Mononuclear cell (primary cell): Measurements from ENCODE around the gene ATOH7. TPM values are rescaled to one million over a fixed set of nuclear protein-coding genes. Genes with fewer than 3 reads are reported as not detected.
"Not testable (repeated sequence)": the region's sequence is repeated elsewhere in the genome, so short reads cannot be mapped to it uniquely, and the experiment has no call there.

Experiments used
- H3K27me3 ChIP-seq: 2 replicates; pipeline ENCODE4 v1.6.0; 2011; ENCODE audit warnings: low read length, control low read depth; ENCODE audit not compliant: insufficient read depth
- H3K4me1 ChIP-seq: 2 replicates; pipeline ENCODE4 v1.5.1; 2011; ENCODE audit warnings: mild to moderate bottlenecking, low read length, control low read depth; ENCODE audit not compliant: insufficient read depth
- H3K4me3 ChIP-seq: 2 replicates; pipeline ENCODE4 v1.5.1; 2011; ENCODE audit warnings: mild to moderate bottlenecking, low read length, moderate library complexity
- H3K9me3 ChIP-seq: 2 replicates; pipeline ENCODE4 v1.5.1; 2011; ENCODE audit warnings: low read depth, mild to moderate bottlenecking, control low read depth, low read length
- total RNA-seq: library from RNA; depleted of rRNA; stranded (reverse); fragments of >200 nt; gene quantifications from one replicate; pipeline ENCODE4 v1.2.3, GENCODE V29; 2012

The ATOH7 gene
- total RNA-seq = not detected

DNA sequence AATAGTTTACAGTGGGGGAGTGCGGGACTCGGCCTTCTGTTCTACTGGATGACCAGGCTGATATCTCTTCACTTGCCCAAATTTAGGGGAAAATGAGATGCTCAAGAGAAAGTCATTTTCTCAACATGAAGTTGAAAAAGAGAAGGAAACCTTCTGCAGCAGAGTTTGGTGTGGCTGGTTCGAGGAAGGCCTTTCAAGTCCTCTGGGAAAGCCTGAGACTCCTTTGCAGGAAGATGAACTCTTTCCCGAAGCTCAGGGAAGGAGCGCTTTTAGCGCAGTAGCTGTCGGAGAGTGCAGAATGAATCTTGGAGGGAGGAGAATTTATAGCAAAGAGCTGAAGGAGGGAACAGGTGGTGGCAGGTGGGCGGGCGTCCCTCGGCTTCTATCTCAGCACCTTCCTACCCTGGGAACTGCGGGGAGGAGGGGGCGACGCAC lies at the start of gene ATOH7:
Gene ATOH7, minus strand, starts transcription at position 297 of the 435 bp plus-strand sequence. CDS start 436 bp downstream, outside the sequence.
- H3K27me3 ChIP-seq = peaks cover 43% of the 10 kb centered on the region
- peak within 1 kb of the TSS; percentile 32 for H3K4me3 ChIP-seq

GRCh38 chr10:68280758-68281157 lies 48.8 kb upstream of the ATOH7 start:
- H3K9me3 ChIP-seq = no peaks in the 10 kb centered on the region
- H3K4me1 ChIP-seq = no peaks in the 10 kb centered on the region
- no peak overlapping the region for H3K4me3 ChIP-seq
- no peaks in the 10 kb centered on the region for H3K27me3 ChIP-seq

More for the DNA sequence above, at the start of gene ATOH7:
- peaks cover 13% of the 10 kb centered on the region for H3K4me1 ChIP-seq
- no peaks in the 10 kb centered on the region for H3K9me3 ChIP-seq

DNA sequence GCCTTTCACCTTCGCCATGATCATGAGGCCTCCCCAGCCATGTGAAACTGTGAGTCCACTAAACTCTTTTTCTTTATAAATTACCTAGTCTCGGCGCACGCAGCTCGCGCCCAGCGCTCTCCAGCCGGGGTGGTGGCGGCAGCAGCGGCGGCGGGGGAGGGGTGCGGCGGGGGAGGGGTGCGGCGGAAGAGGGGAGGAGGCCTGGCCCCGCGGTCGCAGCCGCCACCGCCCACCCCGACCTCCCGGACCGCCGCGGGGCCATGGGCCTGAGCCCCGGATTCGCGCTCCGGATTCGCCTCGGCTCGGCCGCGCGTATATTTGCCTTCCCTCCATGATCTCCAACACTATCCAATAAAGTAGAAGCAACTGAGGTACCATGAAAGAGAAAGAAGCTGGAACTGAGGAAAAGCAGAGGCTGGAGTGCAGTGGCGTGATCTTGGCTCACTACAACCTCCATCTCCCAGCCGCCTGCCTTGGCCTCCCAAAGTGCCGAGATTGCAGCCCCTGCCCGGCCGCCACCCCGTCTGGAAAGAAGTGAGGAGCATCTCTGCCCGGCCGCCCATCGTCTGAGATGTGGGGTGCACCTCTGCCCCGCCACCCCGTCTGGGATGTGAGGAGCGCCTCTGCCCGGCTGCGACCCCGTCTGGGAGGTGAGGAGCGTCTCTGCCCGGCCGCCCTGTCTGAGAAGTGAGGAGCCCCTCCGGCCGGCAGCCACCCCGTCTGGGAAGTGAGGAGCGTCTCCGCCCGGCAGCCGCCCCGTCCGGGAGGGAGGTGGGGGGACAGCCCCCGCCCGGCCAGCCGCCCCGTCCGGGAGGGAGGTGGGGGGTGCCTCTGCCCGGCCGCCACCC lies 47.2 kb upstream of the ATOH7 start:
- H3K4me1 ChIP-seq, H3K27me3 ChIP-seq, H3K4me3 ChIP-seq, H3K9me3 ChIP-seq: not testable (repeated sequence)

DNA sequence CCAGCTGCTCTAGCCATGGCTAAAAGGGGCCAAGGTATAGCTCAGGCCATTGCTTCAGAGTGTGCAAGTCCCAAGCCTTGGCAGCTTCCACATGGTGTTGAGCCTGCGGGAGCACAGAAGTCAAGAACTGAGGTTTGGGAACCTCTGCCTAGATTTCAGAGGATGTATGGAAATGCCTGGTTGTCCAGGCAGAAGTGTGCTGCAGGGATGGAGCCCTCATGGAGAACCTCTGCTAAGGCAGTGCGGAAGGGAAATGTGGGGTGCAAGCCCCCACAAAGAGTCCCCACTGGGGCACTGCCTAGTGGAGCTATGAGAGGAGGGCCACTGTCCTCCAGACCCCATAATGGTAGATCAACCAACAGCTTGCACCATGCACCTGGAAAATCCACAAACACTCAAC lies 45.9 kb upstream of the ATOH7 start:
- H3K27me3 ChIP-seq, H3K4me1 ChIP-seq, H3K9me3 ChIP-seq, H3K4me3 ChIP-seq: not testable (repeated sequence)

DNA sequence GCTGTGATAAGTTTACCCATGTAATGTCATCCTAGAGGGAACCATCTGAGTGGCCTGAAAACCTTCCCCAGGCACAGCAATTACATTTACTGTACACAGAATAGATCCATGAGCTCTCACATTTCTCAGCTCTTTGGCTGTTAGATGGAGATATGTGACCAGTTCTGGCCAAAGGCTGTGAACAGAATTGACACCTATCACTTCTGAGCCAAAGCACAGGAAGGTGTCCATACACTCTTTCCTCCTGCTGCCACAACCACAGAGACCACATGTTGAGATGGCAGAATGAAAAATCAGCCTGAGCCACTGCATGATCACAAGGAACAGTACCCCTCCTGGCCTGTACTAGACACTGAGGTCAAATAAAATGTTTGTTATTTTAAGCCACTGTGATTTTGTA lies 44.3 kb upstream of the ATOH7 start:
- no peaks in the 10 kb centered on the region for H3K4me1 ChIP-seq
- H3K9me3 ChIP-seq = no peaks in the 10 kb centered on the region

GRCh38 chr10:68275600-68276126 lies 43.8 kb upstream of the ATOH7 start:
- H3K4me3 ChIP-seq = no peak overlapping the region
- no peaks in the 10 kb centered on the region for H3K27me3 ChIP-seq
- H3K9me3 ChIP-seq = no peaks in the 10 kb centered on the region
- H3K4me1 ChIP-seq = no peaks in the 10 kb centered on the region

More for the DNA sequence above, 44.3 kb upstream of the ATOH7 start:
- Histone ChIP-seq H3K4me3 (no peak overlapping the region), H3K27me3 (no peaks in the 10 kb centered on the region)

- Histone ChIP-seq H3K4me3 (no peak overlapping the region), H3K27me3 (no peaks in the 10 kb centered on the region), H3K4me1 (no peaks in the 10 kb centered on the region), H3K9me3 (no peaks in the 10 kb centered on the region)
These were observed 40.9 kb upstream of the ATOH7 start for GRCh38 chr10:68272833-68273232.

DNA sequence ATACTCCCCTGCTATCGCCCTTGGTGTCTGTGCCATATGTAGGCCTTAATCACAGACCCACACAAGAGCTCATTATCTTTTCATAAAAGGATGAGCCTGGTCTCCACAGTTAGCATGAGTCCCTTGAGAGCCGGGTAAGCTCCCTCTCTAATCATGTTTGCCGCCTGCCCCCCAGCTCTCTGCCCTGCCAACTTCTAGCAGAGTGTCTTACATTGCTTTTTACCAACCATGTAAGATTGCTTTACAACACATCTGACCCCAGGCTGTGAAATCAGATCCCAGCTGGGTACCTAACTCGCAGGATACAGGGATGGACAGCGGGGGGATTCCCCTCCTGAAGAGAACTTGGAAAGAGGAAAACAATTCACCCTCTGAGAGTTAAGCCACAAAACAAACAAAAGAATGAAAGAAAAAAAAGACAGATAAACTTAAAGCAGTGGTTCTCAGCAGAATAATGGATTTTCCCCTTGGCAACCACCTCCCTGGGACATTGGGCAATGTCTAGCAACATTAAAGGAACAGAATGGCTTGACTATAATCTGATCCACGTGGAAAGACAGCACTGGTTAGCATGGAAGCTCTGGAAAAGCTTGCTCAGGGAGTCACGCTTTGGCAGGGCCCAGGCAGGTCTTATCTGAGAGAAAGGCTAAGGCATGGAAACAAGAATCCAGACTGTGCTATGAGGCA lies 39.4 kb upstream of the ATOH7 start:
- H3K9me3 ChIP-seq = no peaks in the 10 kb centered on the region
- no peak overlapping the region for H3K4me3 ChIP-seq
- H3K27me3 ChIP-seq = no peaks in the 10 kb centered on the region
- no peaks in the 10 kb centered on the region for H3K4me1 ChIP-seq

- H3K27me3 ChIP-seq = no peaks in the 10 kb centered on the region
- H3K4me3 ChIP-seq = no peak overlapping the region
- H3K9me3 ChIP-seq = no peaks in the 10 kb centered on the region
- H3K4me1 ChIP-seq = no peaks in the 10 kb centered on the region
These were observed 37.8 kb upstream of the ATOH7 start for GRCh38 chr10:68269562-68270290.

DNA sequence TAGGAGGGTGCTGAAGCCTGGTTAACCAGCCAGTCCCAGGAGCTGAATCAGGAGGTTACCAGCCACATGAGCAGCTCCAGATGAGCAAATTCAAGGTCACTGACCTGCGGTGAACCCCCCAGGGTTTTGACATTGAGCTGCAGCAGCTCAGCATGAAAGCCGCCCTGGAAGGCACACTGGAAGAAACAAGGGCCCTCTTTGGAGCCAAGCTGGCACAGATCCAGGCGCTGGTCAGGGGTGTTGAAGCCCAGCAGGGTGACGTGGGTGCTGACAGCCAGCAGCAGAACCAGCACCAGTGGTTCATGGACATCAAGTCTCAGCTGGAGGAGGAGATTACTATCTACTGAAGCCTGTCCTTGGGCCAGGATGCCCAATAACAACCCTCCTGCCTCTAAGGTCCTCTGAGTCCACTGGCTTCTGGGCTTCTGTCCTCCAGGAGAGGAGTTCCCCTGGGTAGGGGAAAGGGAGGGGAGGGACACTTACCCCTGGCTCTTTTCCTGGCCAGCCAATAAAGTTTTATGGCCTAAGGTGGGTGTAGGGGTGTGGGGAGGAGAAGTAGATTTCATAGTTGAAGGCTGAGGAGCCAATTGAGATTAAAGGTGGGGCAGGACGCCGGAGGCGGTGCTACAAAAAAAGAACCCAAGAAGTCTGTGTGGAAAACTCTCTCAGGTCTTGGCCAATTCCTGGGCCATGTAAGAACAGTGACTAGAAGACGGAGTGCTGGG lies 29.4 kb upstream of the ATOH7 start:
- H3K27me3 ChIP-seq = no peaks in the 10 kb centered on the region
- no peak overlapping the region for H3K4me3 ChIP-seq
- no peaks in the 10 kb centered on the region for H3K9me3 ChIP-seq
- H3K4me1 ChIP-seq = no peaks in the 10 kb centered on the region

GRCh38 chr10:68253346-68253745 lies 21.4 kb upstream of the ATOH7 start:
- Histone ChIP-seq H3K9me3 (no peaks in the 10 kb centered on the region), H3K4me1 (no peaks in the 10 kb centered on the region), H3K4me3 (no peak overlapping the region), H3K27me3 (no peaks in the 10 kb centered on the region)

GRCh38 chr10:68251625-68252495 lies 19.9 kb upstream of the ATOH7 start:
- H3K9me3 ChIP-seq = no peaks in the 10 kb centered on the region
- H3K4me1 ChIP-seq = no peaks in the 10 kb centered on the region
- H3K27me3 ChIP-seq = no peaks in the 10 kb centered on the region
- H3K4me3 ChIP-seq = no peak overlapping the region

GRCh38 chr10:68251151-68251550 lies 19.2 kb upstream of the ATOH7 start:
- no peaks in the 10 kb centered on the region for H3K9me3 ChIP-seq
- no peaks in the 10 kb centered on the region for H3K4me1 ChIP-seq
- no peaks in the 10 kb centered on the region for H3K27me3 ChIP-seq
- no peak overlapping the region for H3K4me3 ChIP-seq

- H3K4me3 ChIP-seq = no peak overlapping the region
- H3K9me3 ChIP-seq = no peaks in the 10 kb centered on the region
- no peaks in the 10 kb centered on the region for H3K27me3 ChIP-seq
- no peaks in the 10 kb centered on the region for H3K4me1 ChIP-seq
These were observed 17.4 kb upstream of the ATOH7 start for GRCh38 chr10:68249297-68249696.
